Measurements from ENCODE around the gene TMTC3. TPM values are rescaled to one million over a fixed set of nuclear protein-coding genes. Genes with fewer than 3 reads are reported as not detected.
"Not testable (repeated sequence)": the region's sequence is repeated elsewhere in the genome, so short reads cannot be mapped to it uniquely, and the experiment has no call there.

The TMTC3 gene
- total RNA-seq, 1 donor from 2014 or later = 23.6 TPM

DNA sequence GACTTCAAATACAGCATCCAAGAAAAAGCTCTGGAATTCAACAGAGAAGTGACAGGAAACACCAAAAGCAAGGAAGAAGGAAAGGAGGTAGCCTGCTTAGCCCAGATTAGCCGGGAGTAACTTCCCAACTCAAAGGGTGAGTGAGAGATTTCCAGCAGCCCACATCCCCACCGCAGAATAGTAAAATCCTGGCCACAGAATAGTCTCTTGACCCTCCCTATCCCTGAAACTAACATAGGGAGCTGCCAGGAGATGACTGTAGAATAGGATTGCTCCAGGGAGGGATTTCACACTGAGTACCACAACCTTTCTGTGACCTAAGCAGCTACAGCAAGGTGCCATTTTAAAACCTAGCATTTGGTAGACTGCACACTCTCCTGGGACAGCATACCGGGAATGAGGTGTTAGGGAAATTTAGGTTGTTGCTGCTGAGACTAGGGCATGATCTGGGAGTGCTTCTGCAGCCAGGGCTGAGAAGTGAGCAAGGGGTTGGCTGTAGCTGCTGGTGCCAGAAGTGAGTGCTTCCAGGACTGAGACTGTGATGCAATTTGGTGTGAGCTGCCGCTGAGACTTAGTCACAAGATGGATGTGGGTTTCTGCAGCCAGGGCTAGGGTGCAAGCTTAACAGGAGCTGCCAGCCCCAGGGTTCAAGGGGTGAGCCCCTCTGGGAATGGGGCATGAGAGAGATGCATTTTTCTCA lies 66.0 kb downstream of the TMTC3 start:
- Mint-ChIP-seq H3K4me1 (no peaks in the 10 kb centered on the region), H3K27ac (ENCODE audit: unreplicated experiment) (peak overlapping the region; percentile 35), H3K4me3 (no peak overlapping the region), H3K27me3 (ENCODE audit: low read depth) (no peaks in the 10 kb centered on the region), H3K36me3 (ENCODE audit: low read depth) (peaks cover 8% of the 10 kb centered on the region), H3K9me3 (peaks cover 21% of the 10 kb centered on the region)
- TF ChIP-seq, protein P1, sequence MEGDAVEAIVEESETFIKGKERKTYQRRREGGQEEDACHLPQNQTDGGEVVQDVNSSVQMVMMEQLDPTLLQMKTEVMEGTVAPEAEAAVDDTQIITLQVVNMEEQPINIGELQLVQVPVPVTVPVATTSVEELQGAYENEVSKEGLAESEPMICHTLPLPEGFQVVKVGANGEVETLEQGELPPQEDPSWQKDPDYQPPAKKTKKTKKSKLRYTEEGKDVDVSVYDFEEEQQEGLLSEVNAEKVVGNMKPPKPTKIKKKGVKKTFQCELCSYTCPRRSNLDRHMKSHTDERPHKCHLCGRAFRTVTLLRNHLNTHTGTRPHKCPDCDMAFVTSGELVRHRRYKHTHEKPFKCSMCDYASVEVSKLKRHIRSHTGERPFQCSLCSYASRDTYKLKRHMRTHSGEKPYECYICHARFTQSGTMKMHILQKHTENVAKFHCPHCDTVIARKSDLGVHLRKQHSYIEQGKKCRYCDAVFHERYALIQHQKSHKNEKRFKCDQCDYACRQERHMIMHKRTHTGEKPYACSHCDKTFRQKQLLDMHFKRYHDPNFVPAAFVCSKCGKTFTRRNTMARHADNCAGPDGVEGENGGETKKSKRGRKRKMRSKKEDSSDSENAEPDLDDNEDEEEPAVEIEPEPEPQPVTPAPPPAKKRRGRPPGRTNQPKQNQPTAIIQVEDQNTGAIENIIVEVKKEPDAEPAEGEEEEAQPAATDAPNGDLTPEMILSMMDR (conservative IDR thresholded peaks at IDR 0.05) = no peak
- no peak for DNase-seq (ENCODE audit: low read depth, low spot score)

GRCh38 chr12:88208661-88209060 lies 66.6 kb downstream of the TMTC3 start:
- Mint-ChIP-seq H3K9me3 (peaks cover 24% of the 10 kb centered on the region), H3K27ac (ENCODE audit: unreplicated experiment) (no peak overlapping the region), H3K4me3 (no peak overlapping the region), H3K36me3 (ENCODE audit: low read depth) (peaks cover 8% of the 10 kb centered on the region), H3K27me3 (ENCODE audit: low read depth) (no peaks in the 10 kb centered on the region), H3K4me1 (no peaks in the 10 kb centered on the region)
- no peak for DNase-seq (ENCODE audit: low read depth, low spot score)
- TF ChIP-seq, protein P1 (conservative IDR thresholded peaks at IDR 0.05) = no peak

- not testable (repeated sequence) for H3K27me3 Mint-ChIP-seq (ENCODE audit: low read depth); H3K27ac Mint-ChIP-seq (ENCODE audit: unreplicated experiment); DNase-seq (ENCODE audit: low read depth, low spot score); H3K4me3 Mint-ChIP-seq; H3K4me1 Mint-ChIP-seq
- Mint-ChIP-seq H3K36me3 (ENCODE audit: low read depth) (peaks cover 14% of the 10 kb centered on the region), H3K9me3 (peaks cover 30% of the 10 kb centered on the region)
These were observed 68.2 kb downstream of the TMTC3 start for GRCh38 chr12:88210311-88210710.

DNA sequence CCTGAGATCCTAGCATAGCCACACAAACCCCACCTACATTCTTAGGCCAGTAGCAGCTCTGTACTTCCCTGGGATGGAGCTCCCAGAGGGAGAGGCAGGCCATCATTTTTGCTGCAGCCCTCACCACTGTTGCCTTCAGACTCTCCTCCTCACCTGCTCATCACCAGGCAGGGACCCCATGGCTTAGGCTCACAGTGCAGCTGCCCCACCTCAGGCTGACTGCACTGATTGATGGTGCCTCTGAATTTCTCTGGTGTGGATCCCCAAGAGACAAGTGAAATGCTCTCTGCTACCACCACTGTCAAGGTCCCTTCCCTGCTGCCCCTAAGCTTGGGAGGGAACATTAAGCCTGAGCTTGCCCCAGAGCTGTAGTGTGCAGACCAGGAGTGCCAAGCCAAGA lies 76.2 kb downstream of the TMTC3 start:
- Mint-ChIP-seq H3K27me3 (ENCODE audit: low read depth) (no peaks in the 10 kb centered on the region), H3K27ac (ENCODE audit: unreplicated experiment) (no peak overlapping the region), H3K9me3 (peaks cover 37% of the 10 kb centered on the region), H3K36me3 (ENCODE audit: low read depth) (peaks cover 6% of the 10 kb centered on the region), H3K4me1 (no peaks in the 10 kb centered on the region), H3K4me3 (no peak overlapping the region)
- DNase-seq (ENCODE audit: low read depth, low spot score) = no peak
- TF ChIP-seq, protein P1 (conservative IDR thresholded peaks at IDR 0.05) = no peak

- Mint-ChIP-seq H3K9me3 (peaks cover 32% of the 10 kb centered on the region), H3K4me1 (no peaks in the 10 kb centered on the region), H3K36me3 (ENCODE audit: low read depth) (no peaks in the 10 kb centered on the region), H3K27me3 (ENCODE audit: low read depth) (no peaks in the 10 kb centered on the region), H3K27ac (ENCODE audit: unreplicated experiment) (no peak overlapping the region), H3K4me3 (no peak overlapping the region)
- DNase-seq (ENCODE audit: low read depth, low spot score) = no peak
- TF ChIP-seq, protein P1 (conservative IDR thresholded peaks at IDR 0.05) = no peak
These were observed 77.8 kb downstream of the TMTC3 start for GRCh38 chr12:88219861-88220260.

GRCh38 chr12:88223519-88223918 lies 81.4 kb downstream of the TMTC3 start:
- H3K36me3 Mint-ChIP-seq (ENCODE audit: low read depth) = no peaks in the 10 kb centered on the region
- H3K27ac Mint-ChIP-seq (ENCODE audit: unreplicated experiment) = no peak overlapping the region
- TF ChIP-seq, protein P1 (conservative IDR thresholded peaks at IDR 0.05) = no peak
- H3K9me3 Mint-ChIP-seq = peaks cover 33% of the 10 kb centered on the region
- no peaks in the 10 kb centered on the region for H3K4me1 Mint-ChIP-seq
- DNase-seq (ENCODE audit: low read depth, low spot score) = no peak
- no peaks in the 10 kb centered on the region for H3K27me3 Mint-ChIP-seq (ENCODE audit: low read depth)
- H3K4me3 Mint-ChIP-seq = no peak overlapping the region
